ENCODE results near the gene ZBTB18.
"Not testable (repeated sequence)": the region's sequence is repeated elsewhere in the genome, so short reads cannot be mapped to it uniquely, and the experiment has no call there.

DNA sequence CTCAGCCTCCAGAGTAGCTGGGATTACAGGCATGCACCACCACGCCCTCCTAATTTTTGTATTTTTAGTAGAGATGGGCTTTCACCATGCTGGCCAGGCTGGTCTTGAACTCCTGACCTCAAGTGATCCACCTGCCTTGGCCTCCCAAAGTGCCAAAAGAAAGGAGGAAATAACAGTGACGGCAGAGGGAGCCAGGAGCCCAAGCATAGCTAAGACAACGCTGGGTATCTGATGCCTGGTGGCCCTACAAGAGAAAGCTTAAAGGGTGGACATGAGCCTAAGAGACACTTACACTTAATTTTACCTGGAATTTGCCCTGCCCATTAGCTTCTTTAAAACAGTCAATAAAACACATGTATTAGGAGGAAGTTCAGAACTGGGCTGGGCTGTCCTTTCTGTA, 36.2 kb upstream of the ZBTB18 start:
- TF ChIP-seq, protein P1, sequence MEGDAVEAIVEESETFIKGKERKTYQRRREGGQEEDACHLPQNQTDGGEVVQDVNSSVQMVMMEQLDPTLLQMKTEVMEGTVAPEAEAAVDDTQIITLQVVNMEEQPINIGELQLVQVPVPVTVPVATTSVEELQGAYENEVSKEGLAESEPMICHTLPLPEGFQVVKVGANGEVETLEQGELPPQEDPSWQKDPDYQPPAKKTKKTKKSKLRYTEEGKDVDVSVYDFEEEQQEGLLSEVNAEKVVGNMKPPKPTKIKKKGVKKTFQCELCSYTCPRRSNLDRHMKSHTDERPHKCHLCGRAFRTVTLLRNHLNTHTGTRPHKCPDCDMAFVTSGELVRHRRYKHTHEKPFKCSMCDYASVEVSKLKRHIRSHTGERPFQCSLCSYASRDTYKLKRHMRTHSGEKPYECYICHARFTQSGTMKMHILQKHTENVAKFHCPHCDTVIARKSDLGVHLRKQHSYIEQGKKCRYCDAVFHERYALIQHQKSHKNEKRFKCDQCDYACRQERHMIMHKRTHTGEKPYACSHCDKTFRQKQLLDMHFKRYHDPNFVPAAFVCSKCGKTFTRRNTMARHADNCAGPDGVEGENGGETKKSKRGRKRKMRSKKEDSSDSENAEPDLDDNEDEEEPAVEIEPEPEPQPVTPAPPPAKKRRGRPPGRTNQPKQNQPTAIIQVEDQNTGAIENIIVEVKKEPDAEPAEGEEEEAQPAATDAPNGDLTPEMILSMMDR (conservative IDR thresholded peaks at IDR 0.05 in 1 of 2, IDR thresholded peaks at IDR 0.05 in 1 of 2; ENCODE audit: low read depth in 1 of 2, low read length in 2 of 2): not testable (repeated sequence)
- TF ChIP-seq EZH2 (IDR thresholded peaks at IDR 0.05; ENCODE audit: low read length, missing control alignments): not testable (repeated sequence)
